ENCODE results near the gene ARF3.
A peak's percentile ranks its signal among the peaks of the same experiment; 100 is the strongest.

The ARF3 gene

DNA sequence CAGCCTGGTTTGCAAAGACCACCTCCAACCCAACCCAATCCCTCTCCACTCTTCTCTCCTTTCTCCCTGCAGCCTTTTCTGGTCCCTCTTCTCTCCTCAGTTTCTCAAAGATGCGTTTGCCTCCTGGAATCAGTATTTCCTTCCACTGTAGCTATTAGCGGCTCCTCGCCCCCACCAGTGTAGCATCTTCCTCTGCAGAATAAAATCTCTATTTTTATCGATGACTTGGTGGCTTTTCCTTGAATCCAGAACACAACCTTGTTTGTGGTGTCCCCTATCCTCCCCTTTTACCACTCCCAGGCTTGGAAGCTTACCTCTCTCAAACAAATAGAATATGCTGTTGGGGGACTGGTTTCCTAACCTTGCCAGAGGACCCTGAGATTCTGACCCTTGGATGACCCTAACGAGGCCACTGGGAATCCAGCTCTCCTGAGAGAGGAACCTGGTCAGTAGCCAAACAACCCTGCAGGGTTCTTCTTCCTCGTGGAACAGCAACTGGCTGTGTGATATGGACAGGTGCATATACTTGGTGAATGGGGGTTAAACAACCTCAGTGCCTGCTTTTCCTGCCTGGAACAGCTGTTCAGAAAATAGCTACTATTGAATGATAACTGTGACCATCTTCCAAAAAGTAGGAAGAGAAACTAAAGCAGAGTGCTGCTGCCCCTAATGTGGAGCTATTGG is 25.3 kb upstream of the ARF3 start:
- TF ChIP-seq POLR2AphosphoS5 (IDR thresholded peaks at IDR 0.05; ENCODE audit: low read depth, low read length) (no peak), POLR2A (IDR thresholded peaks at IDR 0.05; ENCODE audit: low read depth, low read length) (no peak), TAF1 (IDR thresholded peaks at IDR 0.05; ENCODE audit: low read depth, low read length) (no peak), SPI1 (IDR thresholded peaks at IDR 0.05; ENCODE audit: low read depth, low read length) (no peak), PAX5 (IDR thresholded peaks at IDR 0.05; ENCODE audit: insufficient read depth, low read length, severe bottlenecking) (no peak)
- FAIRE-seq (no peak), DNase-seq (ENCODE audit: insufficient read length, low spot score) (no peak)

DNA sequence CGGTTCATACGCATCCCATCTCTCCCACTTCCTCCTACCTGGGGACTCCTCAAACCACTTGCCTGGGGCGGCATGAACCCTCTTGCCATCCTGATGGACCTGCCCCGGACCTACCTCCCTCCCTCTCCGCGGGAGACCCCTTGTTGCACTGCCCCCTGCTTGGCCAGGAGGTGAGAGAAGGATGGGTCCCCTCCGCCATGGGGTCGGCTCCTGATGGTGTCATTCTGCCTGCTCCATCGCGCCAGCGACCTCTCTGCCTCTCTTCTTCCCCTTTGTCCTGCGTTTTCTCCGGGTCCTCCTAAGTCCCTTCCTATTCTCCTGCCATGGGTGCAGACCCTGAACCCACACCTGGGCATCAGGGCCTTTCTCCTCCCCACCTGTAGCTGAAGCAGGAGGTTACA is 24.5 kb upstream of the ARF3 start:
- DNase-seq (ENCODE audit: insufficient read length, low spot score) (no peak), FAIRE-seq (no peak)
- TF ChIP-seq POLR2A (IDR thresholded peaks at IDR 0.05; ENCODE audit: low read depth, low read length): no peak
- TF ChIP-seq PAX5 (IDR thresholded peaks at IDR 0.05; ENCODE audit: insufficient read depth, low read length, severe bottlenecking): no peak
- TF ChIP-seq TAF1 (IDR thresholded peaks at IDR 0.05; ENCODE audit: low read depth, low read length): no peak
- no peak for TF ChIP-seq SPI1 (IDR thresholded peaks at IDR 0.05; ENCODE audit: low read depth, low read length)
- no peak for TF ChIP-seq POU2F2 (IDR thresholded peaks at IDR 0.05; ENCODE audit: low read depth, low read length)
- TF ChIP-seq POLR2AphosphoS5 (IDR thresholded peaks at IDR 0.05; ENCODE audit: low read depth, low read length): no peak

- FAIRE-seq: peak; percentile 80
- DNase-seq (ENCODE audit: insufficient read length, low spot score): no peak
- no peak for TF ChIP-seq PAX5 (IDR thresholded peaks at IDR 0.05; ENCODE audit: insufficient read depth, low read length, severe bottlenecking)
- no peak for TF ChIP-seq POLR2A (IDR thresholded peaks at IDR 0.05; ENCODE audit: low read depth, low read length)
- no peak for TF ChIP-seq TAF1 (IDR thresholded peaks at IDR 0.05; ENCODE audit: low read depth, low read length)
- no peak for TF ChIP-seq POU2F2 (IDR thresholded peaks at IDR 0.05; ENCODE audit: low read depth, low read length)
- TF ChIP-seq SPI1 (IDR thresholded peaks at IDR 0.05; ENCODE audit: low read depth, low read length): no peak
- TF ChIP-seq POLR2AphosphoS5 (IDR thresholded peaks at IDR 0.05; ENCODE audit: low read depth, low read length): no peak
Measured at GRCh38 chr12:48980953-48981756, 23.9 kb upstream of the ARF3 start.

- no peak for DNase-seq (ENCODE audit: insufficient read length, low spot score)
- peak; percentile 69 for FAIRE-seq
- TF ChIP-seq SPI1 (IDR thresholded peaks at IDR 0.05; ENCODE audit: low read depth, low read length): no peak
- no peak for TF ChIP-seq POLR2AphosphoS5 (IDR thresholded peaks at IDR 0.05; ENCODE audit: low read depth, low read length)
- no peak for TF ChIP-seq POLR2A (IDR thresholded peaks at IDR 0.05; ENCODE audit: low read depth, low read length)
- TF ChIP-seq TAF1 (IDR thresholded peaks at IDR 0.05; ENCODE audit: low read depth, low read length): no peak
- no peak for TF ChIP-seq PAX5 (IDR thresholded peaks at IDR 0.05; ENCODE audit: insufficient read depth, low read length, severe bottlenecking)
- TF ChIP-seq POU2F2 (IDR thresholded peaks at IDR 0.05; ENCODE audit: low read depth, low read length): no peak
Measured at GRCh38 chr12:48980389-48980952, 23.2 kb upstream of the ARF3 start.

DNA sequence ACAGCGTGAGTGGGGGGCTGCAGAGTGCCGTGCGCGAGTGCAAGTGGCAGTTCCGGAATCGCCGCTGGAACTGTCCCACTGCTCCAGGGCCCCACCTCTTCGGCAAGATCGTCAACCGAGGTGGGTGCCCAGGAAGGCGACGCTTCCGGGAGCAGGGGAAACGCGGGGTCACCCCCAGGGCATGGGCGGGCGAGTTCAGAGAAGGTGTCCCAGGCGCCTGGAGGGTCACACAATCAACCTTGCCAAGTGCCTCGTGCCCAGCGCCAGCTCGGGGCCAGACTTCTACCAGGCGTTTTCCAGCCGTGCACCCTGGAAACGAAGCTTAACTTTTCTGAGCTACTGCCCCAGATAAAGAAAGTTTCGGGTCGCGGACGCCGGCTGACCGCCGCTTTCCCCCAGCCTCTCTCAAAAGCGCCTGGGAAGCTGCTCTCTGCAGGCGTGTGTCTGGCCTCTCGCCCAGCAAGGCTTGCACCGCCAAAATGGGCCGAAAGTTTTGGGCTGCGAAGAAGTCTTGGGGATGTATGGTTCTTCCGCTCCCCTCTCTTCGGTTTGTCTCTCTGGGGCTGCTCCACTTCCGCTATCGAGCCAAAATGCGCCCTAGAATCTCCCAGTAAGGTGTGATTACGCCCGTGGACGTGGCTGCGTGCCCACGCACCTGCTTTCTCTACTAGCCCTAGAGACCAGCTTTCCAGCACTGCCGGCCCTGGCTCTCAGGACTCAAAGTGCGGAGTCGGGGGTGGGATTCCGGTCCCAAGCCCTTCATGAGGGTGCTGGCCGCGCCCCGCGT is 22.5 kb upstream of the ARF3 start:
- peak; percentile 50 for FAIRE-seq
- no peak for DNase-seq (ENCODE audit: insufficient read length, low spot score)
- peak; percentile 62 for TF ChIP-seq SPI1 (IDR thresholded peaks at IDR 0.05; ENCODE audit: low read depth, low read length)
- no peak for TF ChIP-seq POLR2A (IDR thresholded peaks at IDR 0.05; ENCODE audit: low read depth, low read length)
- no peak for TF ChIP-seq TAF1 (IDR thresholded peaks at IDR 0.05; ENCODE audit: low read depth, low read length)
- TF ChIP-seq POLR2AphosphoS5 (IDR thresholded peaks at IDR 0.05; ENCODE audit: low read depth, low read length): no peak
- TF ChIP-seq POU2F2 (IDR thresholded peaks at IDR 0.05; ENCODE audit: low read depth, low read length): no peak

DNA sequence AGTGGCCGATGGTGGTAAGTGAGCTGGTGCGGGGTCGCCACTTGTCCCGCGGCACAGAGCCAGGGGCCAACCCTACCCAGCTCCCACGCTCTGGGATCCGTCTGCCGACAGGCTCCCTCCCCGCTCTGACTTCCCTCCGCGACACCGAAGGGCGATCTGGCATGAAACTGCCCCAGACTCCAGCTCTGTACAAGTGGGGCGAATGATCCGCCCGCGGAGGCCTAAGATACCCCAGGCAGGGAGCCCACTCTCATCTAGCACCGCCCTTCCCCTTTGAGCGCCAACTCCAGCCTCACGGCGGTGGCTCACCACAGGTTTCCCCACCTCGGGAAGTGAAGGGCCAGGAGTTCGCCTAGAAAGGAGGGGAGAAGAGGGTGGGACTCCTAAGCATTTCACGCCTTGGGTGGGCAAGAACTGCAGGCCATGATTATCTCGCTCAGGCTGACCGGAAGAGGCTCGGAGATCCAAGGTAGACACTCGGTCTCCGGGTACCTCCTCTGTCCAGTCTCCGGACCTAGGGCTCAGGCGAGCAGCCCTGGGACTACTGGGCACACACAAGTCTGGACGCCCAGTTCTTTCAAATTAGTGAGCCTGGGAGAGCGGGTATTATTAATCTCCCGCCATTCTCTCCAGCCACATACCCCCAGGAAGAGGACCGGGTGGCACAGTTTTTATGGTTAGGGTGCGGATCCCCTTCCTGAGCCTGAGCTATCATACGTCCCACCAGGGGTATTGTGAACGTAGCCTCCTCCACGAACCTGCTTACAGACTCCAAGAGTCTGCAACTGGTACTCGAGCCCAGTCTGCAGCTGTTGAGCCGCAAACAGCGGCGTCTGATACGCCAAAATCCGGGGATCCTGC is 21.7 kb upstream of the ARF3 start:
- FAIRE-seq: peak; percentile 68
- no peak for TF ChIP-seq POU2F2 (IDR thresholded peaks at IDR 0.05; ENCODE audit: low read depth, low read length)
- no peak for TF ChIP-seq POLR2A (IDR thresholded peaks at IDR 0.05; ENCODE audit: low read depth, low read length)
- no peak for TF ChIP-seq SPI1 (IDR thresholded peaks at IDR 0.05; ENCODE audit: low read depth, low read length)
- no peak for TF ChIP-seq PAX5 (IDR thresholded peaks at IDR 0.05; ENCODE audit: insufficient read depth, low read length, severe bottlenecking)
- no peak for TF ChIP-seq POLR2AphosphoS5 (IDR thresholded peaks at IDR 0.05; ENCODE audit: low read depth, low read length)
- TF ChIP-seq TAF1 (IDR thresholded peaks at IDR 0.05; ENCODE audit: low read depth, low read length): no peak
- no peak for DNase-seq (ENCODE audit: insufficient read length, low spot score)

GRCh38 chr12:48978291-48978740 is 21.0 kb upstream of the ARF3 start, which contains the start of gene WNT1:
Gene WNT1 (plus strand): TSS chr12:48978322. CDS start chr12:48978651, 329 bp downstream.
- DNase-seq (ENCODE audit: insufficient read length, low spot score): no peak
- FAIRE-seq: no peak
- no peak for TF ChIP-seq POLR2A (IDR thresholded peaks at IDR 0.05; ENCODE audit: low read depth, low read length)
- TF ChIP-seq POLR2AphosphoS5 (IDR thresholded peaks at IDR 0.05; ENCODE audit: low read depth, low read length): no peak
- no peak for TF ChIP-seq SPI1 (IDR thresholded peaks at IDR 0.05; ENCODE audit: low read depth, low read length)
- TF ChIP-seq PAX5 (IDR thresholded peaks at IDR 0.05; ENCODE audit: insufficient read depth, low read length, severe bottlenecking): no peak
- TF ChIP-seq POU2F2 (IDR thresholded peaks at IDR 0.05; ENCODE audit: low read depth, low read length): no peak
